OCI-LY1 (cell line): ENCODE data around the gene ITPRIPL2.

Experiments
- H2AFZ ChIP-seq: fragments of 200-600 bp; sonication (generic), shearing (Covaris generic); 2 replicates; pipeline ENCODE4 v1.6.0; 2014; ENCODE audit warnings: antibody characterized with exemption, mild to moderate bottlenecking, low read length
- H3F3A ChIP-seq: fragments of 200-600 bp; sonication (generic), shearing (Covaris generic); 2 replicates; pipeline ENCODE4 v1.6.0; 2014; ENCODE audit warnings: mild to moderate bottlenecking, antibody characterized with exemption, low read length, moderate library complexity; ENCODE audit not compliant: insufficient read depth
- H3K27ac ChIP-seq: fragments of 200-600 bp; sonication (generic); 2 replicates; pipeline ENCODE4 v1.5.1; 2014; ENCODE audit warnings: low read length, mixed run types, mild to moderate bottlenecking, low read depth; ENCODE audit not compliant: poor library complexity, severe bottlenecking
- H3K27me3 ChIP-seq: fragments of 200-600 bp; sonication (generic); 2 replicates; pipeline ENCODE4 v1.6.0; 2014; ENCODE audit warnings: antibody characterized with exemption, mild to moderate bottlenecking, low read length, moderate library complexity; ENCODE audit not compliant: insufficient read depth
- H3K36me3 ChIP-seq: fragments of 200-600 bp; sonication (generic); 2 replicates; pipeline ENCODE4 v1.6.1; 2014; ENCODE audit warnings: mild to moderate bottlenecking, antibody characterized with exemption, low read length, moderate library complexity, mixed read lengths; ENCODE audit not compliant: insufficient read depth
- H3K4me1 ChIP-seq: fragments of 200-600 bp; sonication (generic); 2 replicates; pipeline ENCODE4 v1.5.1; 2014; ENCODE audit warnings: mild to moderate bottlenecking, low read length, moderate library complexity; ENCODE audit not compliant: insufficient read depth, severe bottlenecking
- H3K4me2 ChIP-seq: fragments of 200-600 bp; sonication (generic), shearing (Covaris generic); 2 replicates; pipeline ENCODE4 v1.6.1; 2014; ENCODE audit warnings: low read length
- H3K4me3 ChIP-seq: fragments of 200-600 bp; sonication (generic); 2 replicates; pipeline ENCODE4 v1.5.1; 2014; ENCODE audit warnings: low read length, low read depth, mild to moderate bottlenecking, mixed read lengths; ENCODE audit not compliant: poor library complexity, severe bottlenecking
- H3K79me2 ChIP-seq: fragments of 200-600 bp; shearing (Covaris generic); 2 replicates; pipeline ENCODE4 v1.6.1; 2016; ENCODE audit warnings: mixed run types, low read length, mixed read lengths; ENCODE audit not compliant: insufficient read depth
- H3K9ac ChIP-seq: fragments of 200-600 bp; sonication (generic), shearing (Covaris generic); 2 replicates; pipeline ENCODE4 v1.6.1; 2014; ENCODE audit warnings: mild to moderate bottlenecking, low read length, mixed read lengths
- H3K9me2 ChIP-seq: fragments of 200-600 bp; sonication (generic), shearing (Covaris generic); 2 replicates; pipeline ENCODE4 v1.6.1; 2014; ENCODE audit warnings: low read depth, mild to moderate bottlenecking, low read length, mixed read lengths
- H3K9me3 ChIP-seq: fragments of 200-600 bp; shearing (Covaris generic); 2 replicates; pipeline ENCODE4 v1.6.1; 2014; ENCODE audit warnings: low read length, mixed read lengths
- H4K20me1 ChIP-seq: fragments of 200-600 bp; sonication (generic), shearing (Covaris generic); 2 replicates; pipeline ENCODE4 v1.6.0; 2016; ENCODE audit warnings: mild to moderate bottlenecking, low read length; ENCODE audit not compliant: insufficient read depth
- EZH2 ChIP-seq: fragments of 200-600 bp; sonication (generic), shearing (Covaris generic); IDR thresholded peaks from 2 replicates; pipeline ENCODE4 v1.8.0; 2017; ENCODE audit warnings: borderline replicate concordance, mixed run types, mild to moderate bottlenecking, antibody characterized with exemption, low read length, moderate library complexity, mixed read lengths
- TF ChIP-seq, protein P1 (sequence below): fragments of 200-600 bp; sonication (generic), shearing (Covaris generic); IDR thresholded peaks from 2 replicates; pipeline ENCODE4 v1.5.1; 2017; ENCODE audit warnings: mild to moderate bottlenecking, antibody characterized with exemption, low read length, moderate library complexity, mixed read lengths

The ITPRIPL2 gene

DNA sequence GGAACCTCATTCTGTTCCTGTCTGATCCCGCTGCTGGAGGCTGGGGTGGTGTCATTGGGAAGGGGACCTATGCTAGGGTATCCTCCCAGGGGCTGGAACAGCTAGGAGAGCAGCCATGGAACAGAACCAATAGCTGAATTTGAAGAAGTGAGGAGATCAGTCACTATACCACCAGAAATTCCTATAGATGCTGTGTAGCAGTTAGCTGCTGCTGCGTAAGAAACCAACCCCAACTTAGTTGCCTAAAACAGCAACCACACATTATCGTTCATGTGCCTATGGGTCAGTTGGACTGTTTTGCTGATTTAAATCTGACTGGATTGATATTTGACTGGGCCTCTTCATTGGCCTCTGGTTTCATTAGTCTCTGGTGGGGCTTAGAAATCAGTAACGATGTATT, 33.9 kb downstream of the ITPRIPL2 start:
- H3K79me2 ChIP-seq: no peaks in the 10 kb centered on the region
- no peaks in the 10 kb centered on the region for H4K20me1 ChIP-seq
- H3K36me3 ChIP-seq: no peaks in the 10 kb centered on the region
- H3K27ac ChIP-seq: no peak overlapping the region
- no peak overlapping the region for H2AFZ ChIP-seq
- no peak overlapping the region for H3K9ac ChIP-seq
- TF ChIP-seq EZH2: no peak
- TF ChIP-seq, protein P1, sequence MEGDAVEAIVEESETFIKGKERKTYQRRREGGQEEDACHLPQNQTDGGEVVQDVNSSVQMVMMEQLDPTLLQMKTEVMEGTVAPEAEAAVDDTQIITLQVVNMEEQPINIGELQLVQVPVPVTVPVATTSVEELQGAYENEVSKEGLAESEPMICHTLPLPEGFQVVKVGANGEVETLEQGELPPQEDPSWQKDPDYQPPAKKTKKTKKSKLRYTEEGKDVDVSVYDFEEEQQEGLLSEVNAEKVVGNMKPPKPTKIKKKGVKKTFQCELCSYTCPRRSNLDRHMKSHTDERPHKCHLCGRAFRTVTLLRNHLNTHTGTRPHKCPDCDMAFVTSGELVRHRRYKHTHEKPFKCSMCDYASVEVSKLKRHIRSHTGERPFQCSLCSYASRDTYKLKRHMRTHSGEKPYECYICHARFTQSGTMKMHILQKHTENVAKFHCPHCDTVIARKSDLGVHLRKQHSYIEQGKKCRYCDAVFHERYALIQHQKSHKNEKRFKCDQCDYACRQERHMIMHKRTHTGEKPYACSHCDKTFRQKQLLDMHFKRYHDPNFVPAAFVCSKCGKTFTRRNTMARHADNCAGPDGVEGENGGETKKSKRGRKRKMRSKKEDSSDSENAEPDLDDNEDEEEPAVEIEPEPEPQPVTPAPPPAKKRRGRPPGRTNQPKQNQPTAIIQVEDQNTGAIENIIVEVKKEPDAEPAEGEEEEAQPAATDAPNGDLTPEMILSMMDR: no peak
- no peaks in the 10 kb centered on the region for H3K9me3 ChIP-seq
- peaks cover 2% of the 10 kb centered on the region; the same call in 1 of the 2 replicates for H3K27me3 ChIP-seq
- H3F3A ChIP-seq: no peaks in the 10 kb centered on the region
- H3K4me3 ChIP-seq: no peak overlapping the region
- H3K9me2 ChIP-seq: no peaks in the 10 kb centered on the region
- no peaks in the 10 kb centered on the region for H3K4me1 ChIP-seq
- no peak overlapping the region for H3K4me2 ChIP-seq

GRCh38 chr16:19148189-19148588, 34.4 kb downstream of the ITPRIPL2 start:
- no peak overlapping the region for H3K27ac ChIP-seq
- no peaks in the 10 kb centered on the region for H3K36me3 ChIP-seq

DNA sequence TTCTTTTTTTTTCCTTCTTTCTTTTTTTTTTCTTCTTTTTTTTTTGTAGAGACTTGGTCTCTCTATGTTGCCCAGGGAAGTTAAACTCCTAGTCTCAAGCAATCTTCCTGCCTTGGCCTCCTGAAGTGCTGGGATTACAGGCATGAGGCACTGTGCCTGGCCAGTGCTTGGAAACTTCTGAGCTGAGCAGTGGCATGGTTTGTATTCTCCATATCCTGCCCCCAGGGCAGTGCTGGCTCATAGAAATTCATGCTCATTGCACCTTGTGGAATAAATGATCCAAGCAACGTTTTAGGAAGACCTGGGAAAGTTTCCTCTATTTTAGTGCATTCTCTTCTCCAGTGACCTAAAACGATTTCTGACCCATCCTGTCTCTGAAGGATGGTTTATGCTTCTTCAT, 37.5 kb downstream of the ITPRIPL2 start:
- Histone ChIP-seq H3K4me1 (no peaks in the 10 kb centered on the region), H3K9me2 (no peaks in the 10 kb centered on the region), H4K20me1 (no peaks in the 10 kb centered on the region), H3K9ac (no peak overlapping the region), H3K27ac (no peak overlapping the region), H3F3A (no peaks in the 10 kb centered on the region), H3K27me3 (no peaks in the 10 kb centered on the region), H3K79me2 (no peaks in the 10 kb centered on the region), H3K36me3 (no peaks in the 10 kb centered on the region), H3K4me3 (no peak overlapping the region), H3K4me2 (no peak overlapping the region), H2AFZ (no peak overlapping the region), H3K9me3 (0 out of 2 replicates have a peak, but pooled peaks cover 4% of the 10 kb centered on the region)
- TF ChIP-seq, protein P1: no peak
- no peak for TF ChIP-seq EZH2

More at GRCh38 chr16:19148189-19148588, 34.4 kb downstream of the ITPRIPL2 start:
- Histone ChIP-seq H3K9me3 (no peaks in the 10 kb centered on the region), H3K9me2 (no peaks in the 10 kb centered on the region), H2AFZ (no peak overlapping the region), H3K4me3 (no peak overlapping the region), H4K20me1 (no peaks in the 10 kb centered on the region), H3F3A (no peaks in the 10 kb centered on the region), H3K27me3 (peaks cover 2% of the 10 kb centered on the region; the same call in 1 of the 2 replicates), H3K4me2 (no peak overlapping the region), H3K79me2 (no peaks in the 10 kb centered on the region), H3K9ac (no peak overlapping the region), H3K4me1 (no peaks in the 10 kb centered on the region)
- TF ChIP-seq, protein P1: no peak
- no peak for TF ChIP-seq EZH2
